ENCODE results near the gene LIN52. TPM values are rescaled to one million over a fixed set of nuclear protein-coding genes. Genes with fewer than 3 reads are reported as not detected.

Gene LIN52
- total RNA-seq, 1 experiment from 2014 or later, result 9.5 TPM

DNA sequence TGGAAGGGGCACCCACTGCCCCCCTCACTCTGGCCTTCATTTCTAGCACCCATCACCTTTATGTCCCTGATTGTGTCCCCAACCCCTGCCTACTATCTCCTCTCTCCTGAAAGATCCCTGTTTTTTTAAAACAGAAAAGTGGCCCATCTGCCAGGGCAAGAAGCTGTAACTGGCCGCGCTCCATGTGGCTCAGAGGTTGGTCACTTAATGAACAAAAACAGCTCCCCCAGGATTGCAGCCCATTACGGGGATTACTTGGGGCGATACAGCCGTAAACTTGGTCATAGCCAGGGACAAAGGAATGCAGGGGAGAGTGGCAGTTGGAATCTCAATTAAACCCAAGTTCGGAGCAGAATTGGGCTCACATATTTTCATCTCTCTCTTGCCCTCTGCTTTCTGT lies 119.7 kb downstream of the LIN52 start:
- intact Hi-C loops (cut with micrococcal nuclease), result no loop called here
- Mint-ChIP-seq H3K27ac (ENCODE audit: low read depth, unreplicated experiment) (no peak overlapping the region), H3K36me3 (ENCODE audit: insufficient read depth, unreplicated experiment) (no peaks in the 10 kb centered on the region), H3K9me3 (ENCODE audit: unreplicated experiment) (no peaks in the 10 kb centered on the region), H3K27me3 (ENCODE audit: insufficient read depth, unreplicated experiment) (no peaks in the 10 kb centered on the region), H3K4me1 (ENCODE audit: insufficient read depth, unreplicated experiment) (no peaks in the 10 kb centered on the region), H3K4me3 (ENCODE audit: unreplicated experiment) (no peak overlapping the region)
- ChIA-PET POLR2A (no interaction called here), CTCF (no interaction called here)
- no peak for DNase-seq (ENCODE audit: unreplicated experiment)
- TF ChIP-seq, protein P1, sequence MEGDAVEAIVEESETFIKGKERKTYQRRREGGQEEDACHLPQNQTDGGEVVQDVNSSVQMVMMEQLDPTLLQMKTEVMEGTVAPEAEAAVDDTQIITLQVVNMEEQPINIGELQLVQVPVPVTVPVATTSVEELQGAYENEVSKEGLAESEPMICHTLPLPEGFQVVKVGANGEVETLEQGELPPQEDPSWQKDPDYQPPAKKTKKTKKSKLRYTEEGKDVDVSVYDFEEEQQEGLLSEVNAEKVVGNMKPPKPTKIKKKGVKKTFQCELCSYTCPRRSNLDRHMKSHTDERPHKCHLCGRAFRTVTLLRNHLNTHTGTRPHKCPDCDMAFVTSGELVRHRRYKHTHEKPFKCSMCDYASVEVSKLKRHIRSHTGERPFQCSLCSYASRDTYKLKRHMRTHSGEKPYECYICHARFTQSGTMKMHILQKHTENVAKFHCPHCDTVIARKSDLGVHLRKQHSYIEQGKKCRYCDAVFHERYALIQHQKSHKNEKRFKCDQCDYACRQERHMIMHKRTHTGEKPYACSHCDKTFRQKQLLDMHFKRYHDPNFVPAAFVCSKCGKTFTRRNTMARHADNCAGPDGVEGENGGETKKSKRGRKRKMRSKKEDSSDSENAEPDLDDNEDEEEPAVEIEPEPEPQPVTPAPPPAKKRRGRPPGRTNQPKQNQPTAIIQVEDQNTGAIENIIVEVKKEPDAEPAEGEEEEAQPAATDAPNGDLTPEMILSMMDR (IDR thresholded peaks at IDR 0.05; ENCODE audit: unreplicated experiment), result no peak
- BruUV-seq (replicated peaks), result no TSS peak

DNA sequence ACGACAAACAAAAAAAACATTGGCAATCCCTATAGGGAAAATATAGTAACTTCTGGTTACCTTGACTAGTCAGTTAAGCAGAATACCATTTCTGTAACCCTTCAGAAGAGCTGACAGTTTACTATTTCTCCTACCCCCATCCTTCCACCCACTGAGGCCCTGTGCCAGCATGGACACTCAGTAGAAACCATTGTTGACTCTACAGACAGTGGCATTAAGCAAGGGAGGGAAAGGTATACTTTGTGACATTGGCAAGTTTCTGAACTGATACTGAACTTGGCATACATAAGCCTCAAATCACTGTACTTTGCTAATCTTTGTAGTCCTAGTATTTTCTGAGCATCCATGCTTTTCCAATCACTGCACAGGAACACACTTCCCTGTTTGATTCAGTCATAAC lies 121.1 kb downstream of the LIN52 start:
- ChIA-PET CTCF (no interaction called here), POLR2A (no interaction called here)
- Mint-ChIP-seq H3K27ac (ENCODE audit: low read depth, unreplicated experiment) (no peak overlapping the region), H3K4me3 (ENCODE audit: unreplicated experiment) (no peak overlapping the region), H3K4me1 (ENCODE audit: insufficient read depth, unreplicated experiment) (no peaks in the 10 kb centered on the region), H3K9me3 (ENCODE audit: unreplicated experiment) (no peaks in the 10 kb centered on the region), H3K36me3 (ENCODE audit: insufficient read depth, unreplicated experiment) (no peaks in the 10 kb centered on the region), H3K27me3 (ENCODE audit: insufficient read depth, unreplicated experiment) (no peaks in the 10 kb centered on the region)
- BruUV-seq (replicated peaks), result no TSS peak
- TF ChIP-seq, protein P1 (IDR thresholded peaks at IDR 0.05; ENCODE audit: unreplicated experiment), result no peak
- intact Hi-C loops (cut with micrococcal nuclease), result no loop called here
- no peak for DNase-seq (ENCODE audit: unreplicated experiment)

DNA sequence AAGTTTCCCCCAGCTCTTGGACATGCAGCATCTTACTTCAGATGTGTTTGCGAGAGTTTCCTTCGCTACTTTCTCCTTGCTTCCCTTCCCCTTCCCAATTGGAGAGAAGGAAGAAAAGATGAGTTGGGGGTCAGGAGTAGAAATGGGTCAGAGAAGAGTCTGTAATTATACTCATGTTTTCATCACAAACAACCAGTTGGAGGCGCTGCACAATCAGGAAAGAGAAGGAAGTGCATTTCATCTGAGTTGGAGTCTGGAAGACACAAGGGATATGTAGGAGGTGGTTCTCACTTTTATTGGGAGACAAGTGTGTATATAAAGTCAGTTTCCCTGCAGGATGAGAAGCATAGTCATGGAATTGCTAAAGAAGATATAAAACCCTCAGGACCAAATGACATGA lies 123.2 kb downstream of the LIN52 start:
- intact Hi-C loops (cut with micrococcal nuclease), result no loop called here
- POLR2A ChIA-PET, result interaction anchor here (0.7 kb wide), 1 partner anchor 59 kb away, joined by 4 read pairs; no protein-coding TSS in a partner anchor
- no TSS peak for BruUV-seq (replicated peaks)

DNA sequence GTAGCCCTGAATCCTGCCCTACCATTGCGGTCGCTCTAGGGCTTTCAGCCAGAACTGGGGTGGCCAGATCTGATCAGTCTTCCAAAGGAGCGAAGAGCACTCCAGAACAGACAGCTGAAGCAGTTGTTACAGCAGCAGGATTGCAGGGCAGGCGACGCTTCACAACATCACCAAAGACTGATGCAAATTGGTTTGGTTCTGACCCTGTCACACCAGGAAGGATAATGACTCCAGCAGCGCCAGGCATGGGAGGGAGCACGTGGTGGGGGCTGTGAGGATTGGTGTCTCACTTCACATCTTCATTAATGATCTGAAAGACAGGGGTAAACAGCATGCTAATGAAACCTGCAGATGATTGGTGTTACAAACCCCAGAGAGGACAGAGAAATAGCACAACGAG lies 123.9 kb downstream of the LIN52 start:
- intact Hi-C loops (cut with micrococcal nuclease), result no loop called here
- Mint-ChIP-seq H3K27me3 (ENCODE audit: insufficient read depth, unreplicated experiment) (no peaks in the 10 kb centered on the region), H3K36me3 (ENCODE audit: insufficient read depth, unreplicated experiment) (no peaks in the 10 kb centered on the region), H3K9me3 (ENCODE audit: unreplicated experiment) (no peaks in the 10 kb centered on the region), H3K4me3 (ENCODE audit: unreplicated experiment) (no peak overlapping the region), H3K4me1 (ENCODE audit: insufficient read depth, unreplicated experiment) (no peaks in the 10 kb centered on the region), H3K27ac (ENCODE audit: low read depth, unreplicated experiment) (no peak overlapping the region)
- no peak for DNase-seq (ENCODE audit: unreplicated experiment)
- no TSS peak for BruUV-seq (replicated peaks)
- ChIA-PET CTCF (interaction anchor here (1.3 kb wide), 1 partner anchor 10 kb away, joined by 5 read pairs; no protein-coding TSS in a partner anchor), POLR2A (interaction anchor here (0.7 kb wide), 1 partner anchor 1695 kb away, joined by 3 read pairs; no protein-coding TSS in a partner anchor)
- TF ChIP-seq, protein P1 (IDR thresholded peaks at IDR 0.05; ENCODE audit: unreplicated experiment), result no peak

More for the DNA sequence above, 123.2 kb downstream of the LIN52 start:
- CTCF ChIA-PET, result no interaction called here
- H3K27ac Mint-ChIP-seq (ENCODE audit: low read depth, unreplicated experiment), result no peak overlapping the region
- no peaks in the 10 kb centered on the region for H3K27me3 Mint-ChIP-seq (ENCODE audit: insufficient read depth, unreplicated experiment)
- H3K4me3 Mint-ChIP-seq (ENCODE audit: unreplicated experiment), result no peak overlapping the region
- no peak for DNase-seq (ENCODE audit: unreplicated experiment)
- H3K9me3 Mint-ChIP-seq (ENCODE audit: unreplicated experiment), result no peaks in the 10 kb centered on the region
- H3K36me3 Mint-ChIP-seq (ENCODE audit: insufficient read depth, unreplicated experiment), result no peaks in the 10 kb centered on the region
- no peaks in the 10 kb centered on the region for H3K4me1 Mint-ChIP-seq (ENCODE audit: insufficient read depth, unreplicated experiment)
- TF ChIP-seq, protein P1 (IDR thresholded peaks at IDR 0.05; ENCODE audit: unreplicated experiment), result no peak

Data from MCF 10A (cell line).